Measurements from ENCODE around the gene SNRK.

SNRK gene

GRCh38 chr3:43304126-43304525 lies 17.8 kb downstream of the SNRK start:
- in situ Hi-C loops (cut with MboI; ENCODE audit: low sequenced_read_pairs): no loop called here

GRCh38 chr3:43307226-43307625 lies 20.9 kb downstream of the SNRK start:
- in situ Hi-C loops (cut with MboI; ENCODE audit: low sequenced_read_pairs): no loop called here

GRCh38 chr3:43307649-43308048 lies 21.3 kb downstream of the SNRK start:
- in situ Hi-C loops (cut with MboI; ENCODE audit: low sequenced_read_pairs): no loop called here

DNA sequence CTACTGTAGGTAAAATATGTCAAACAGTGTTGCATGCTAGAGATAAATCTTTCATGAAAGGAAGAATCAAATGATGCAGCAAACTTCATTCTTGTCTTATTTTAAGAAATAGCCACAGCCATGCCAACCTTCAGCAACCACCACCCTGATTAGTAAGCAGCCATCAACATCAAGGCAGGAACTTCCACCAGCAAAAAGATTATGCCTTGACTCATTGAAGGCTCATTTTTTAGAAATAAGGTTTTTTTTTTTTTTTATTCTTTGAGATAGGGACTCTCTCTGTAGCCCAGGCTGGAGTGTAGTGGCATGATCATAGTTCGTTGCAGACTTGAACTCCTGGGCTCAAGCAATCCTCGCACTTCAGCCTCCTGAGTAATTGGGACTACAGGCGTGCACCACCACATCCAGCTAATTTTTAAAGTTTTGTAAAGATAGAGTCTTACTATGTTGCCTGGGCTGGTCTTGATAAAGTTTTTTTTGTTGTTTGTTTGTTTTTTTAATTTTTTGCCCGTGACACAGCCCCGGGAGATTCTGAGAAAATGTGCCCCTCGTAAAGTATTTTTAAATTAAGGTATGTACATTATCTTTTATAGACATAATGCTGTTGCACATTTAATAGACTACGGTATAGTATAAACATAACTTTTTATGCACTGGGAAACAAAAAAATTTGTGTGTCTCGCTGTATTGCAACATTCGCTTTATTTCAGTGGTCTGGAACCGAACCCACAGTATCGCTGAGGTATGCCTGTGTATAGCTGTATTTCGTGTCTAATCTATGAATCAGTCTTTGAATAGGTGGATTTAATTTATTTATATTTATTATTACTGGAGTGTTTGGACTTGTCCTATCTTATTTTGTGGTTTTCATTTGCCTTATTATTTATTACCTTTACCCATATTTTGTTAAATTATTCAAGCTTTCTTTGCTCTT lies 23.3 kb downstream of the SNRK start:
- in situ Hi-C loops (cut with MboI; ENCODE audit: low sequenced_read_pairs): no loop called here

DNA sequence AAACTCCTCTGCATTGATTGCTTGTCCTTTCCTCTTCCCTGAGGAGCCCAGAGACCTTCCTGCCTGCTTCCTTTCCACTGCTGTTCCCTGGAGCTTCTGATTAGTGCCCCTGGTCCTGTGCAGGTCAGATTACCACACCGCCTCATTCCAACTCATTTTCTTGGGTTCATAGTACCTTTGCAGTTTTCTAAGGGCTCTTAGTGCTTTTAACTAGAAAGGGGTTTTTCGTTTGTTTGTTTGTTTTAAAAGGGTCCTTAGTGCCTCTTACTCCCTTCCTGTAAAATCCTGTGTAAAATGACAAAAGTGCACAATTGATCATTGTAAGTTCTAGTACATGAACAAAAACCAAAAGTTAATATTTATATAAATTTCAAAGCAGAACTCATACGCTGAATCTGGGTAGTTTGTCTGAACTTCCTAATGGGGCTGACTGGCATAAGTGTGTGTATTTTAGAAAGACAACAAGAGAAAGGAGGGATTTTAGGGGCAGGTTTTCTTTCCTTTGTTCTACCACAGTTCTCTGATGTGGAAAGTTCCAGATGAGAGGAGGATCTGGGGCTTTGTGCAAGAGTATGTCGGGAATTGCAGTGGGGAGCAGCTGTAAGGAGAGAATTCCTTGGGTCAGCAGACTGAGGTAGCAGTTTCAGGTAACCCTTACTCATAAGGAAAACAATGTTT lies 30.6 kb downstream of the SNRK start:
- in situ Hi-C loops (cut with MboI; ENCODE audit: low sequenced_read_pairs): no loop called here

DNA sequence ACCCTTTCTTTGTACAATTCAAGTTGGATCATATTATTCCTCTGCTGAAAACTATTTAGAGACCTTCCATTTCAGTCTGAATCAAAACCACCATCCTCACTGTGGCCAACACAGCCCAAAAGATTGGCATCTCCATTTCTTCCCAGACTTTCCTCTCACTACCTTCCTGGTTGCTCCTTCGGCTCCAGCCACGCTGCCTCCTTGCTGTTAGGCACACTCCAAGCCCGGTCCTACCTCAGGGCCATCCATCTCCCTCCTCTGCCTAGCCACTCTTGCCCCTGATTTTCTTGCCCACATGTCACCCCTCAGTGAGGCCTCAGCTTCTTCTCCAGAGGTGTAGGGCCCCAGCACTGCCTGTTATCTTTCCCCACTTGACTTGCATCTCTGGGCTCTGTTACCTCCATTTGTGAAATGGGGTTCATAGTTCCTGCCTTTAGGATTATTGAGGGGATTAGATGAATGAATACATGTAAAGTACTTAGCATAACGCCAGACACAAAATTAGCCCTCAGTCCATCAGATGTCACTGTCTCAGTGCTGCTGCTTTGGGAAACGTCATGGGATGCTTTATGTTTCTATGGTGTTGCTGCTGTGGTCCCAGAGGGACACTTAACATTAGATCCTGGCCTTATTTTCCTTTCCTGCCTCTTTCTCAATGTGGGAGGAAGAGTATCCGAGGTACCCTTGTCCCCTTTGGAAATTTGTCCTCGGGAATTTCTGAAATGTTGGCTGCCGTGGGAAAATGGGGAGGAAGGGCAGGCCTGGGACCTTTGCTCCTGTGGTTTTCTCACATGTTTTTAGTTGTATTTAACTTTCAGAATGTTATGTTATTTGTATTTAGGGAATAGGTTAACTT lies 31.3 kb downstream of the SNRK start:
- in situ Hi-C loops (cut with MboI; ENCODE audit: low sequenced_read_pairs): no loop called here

DNA sequence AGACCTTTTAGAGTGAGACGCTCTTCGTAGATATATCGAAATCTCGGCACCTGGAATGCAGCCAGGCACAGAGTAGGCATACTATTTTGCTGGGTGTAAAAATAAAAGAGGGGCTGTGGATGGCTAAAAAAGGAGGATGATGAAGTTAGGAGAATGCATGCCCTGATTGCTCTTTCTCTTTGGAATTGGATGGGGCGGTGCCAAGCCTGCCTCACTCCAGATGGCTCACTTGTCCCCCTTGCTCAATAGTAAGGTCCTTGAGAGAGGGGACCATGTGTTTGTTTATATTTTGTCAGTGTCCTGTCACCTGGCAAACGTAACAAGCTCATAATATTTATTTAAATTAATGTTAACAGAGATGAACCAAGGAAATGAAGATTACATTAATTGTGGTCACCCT lies 33.0 kb downstream of the SNRK start:
- in situ Hi-C loops (cut with MboI; ENCODE audit: low sequenced_read_pairs): no loop called here

DNA sequence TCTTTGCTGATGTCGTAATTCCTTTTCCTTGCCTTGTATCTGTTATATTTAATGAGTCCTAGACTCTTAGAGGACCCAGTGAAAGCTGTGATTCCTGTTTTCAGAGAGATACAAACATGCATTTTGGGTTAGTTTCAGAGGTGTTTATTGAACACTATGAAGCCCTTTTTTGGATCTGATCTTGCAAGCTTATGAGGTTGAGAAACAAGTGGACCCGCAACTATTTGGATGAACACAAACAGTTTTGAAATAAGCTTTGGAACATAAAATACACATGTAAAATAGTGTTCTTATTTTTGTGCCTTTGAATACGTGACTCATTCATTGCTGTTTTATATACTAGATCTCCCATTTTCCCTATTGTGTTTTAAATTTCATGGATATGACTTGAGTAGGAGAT lies 33.5 kb downstream of the SNRK start:
- in situ Hi-C loops (cut with MboI; ENCODE audit: low sequenced_read_pairs): no loop called here

GRCh38 chr3:43320288-43320687 lies 33.9 kb downstream of the SNRK start:
- in situ Hi-C loops (cut with MboI; ENCODE audit: low sequenced_read_pairs): no loop called here

DNA sequence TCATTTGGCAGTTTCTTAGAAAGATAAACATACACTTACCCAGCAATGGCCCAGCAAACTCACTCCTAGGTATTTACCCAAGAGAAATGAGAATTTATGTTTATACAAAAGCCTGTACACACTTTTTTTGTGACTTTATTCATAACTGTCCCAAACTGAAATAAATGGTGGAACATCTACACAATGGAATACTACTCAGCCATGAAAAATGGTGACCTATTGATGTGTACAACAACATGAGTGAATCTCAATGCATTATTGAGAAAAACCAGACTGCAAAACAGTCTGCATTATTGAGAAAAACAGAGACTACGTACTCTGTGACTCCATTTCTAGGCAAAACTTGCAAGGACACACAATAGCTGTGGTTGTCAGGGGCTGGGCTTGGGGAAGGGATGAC lies 37.2 kb downstream of the SNRK start:
- in situ Hi-C loops (cut with MboI; ENCODE audit: low sequenced_read_pairs): no loop called here

DNA sequence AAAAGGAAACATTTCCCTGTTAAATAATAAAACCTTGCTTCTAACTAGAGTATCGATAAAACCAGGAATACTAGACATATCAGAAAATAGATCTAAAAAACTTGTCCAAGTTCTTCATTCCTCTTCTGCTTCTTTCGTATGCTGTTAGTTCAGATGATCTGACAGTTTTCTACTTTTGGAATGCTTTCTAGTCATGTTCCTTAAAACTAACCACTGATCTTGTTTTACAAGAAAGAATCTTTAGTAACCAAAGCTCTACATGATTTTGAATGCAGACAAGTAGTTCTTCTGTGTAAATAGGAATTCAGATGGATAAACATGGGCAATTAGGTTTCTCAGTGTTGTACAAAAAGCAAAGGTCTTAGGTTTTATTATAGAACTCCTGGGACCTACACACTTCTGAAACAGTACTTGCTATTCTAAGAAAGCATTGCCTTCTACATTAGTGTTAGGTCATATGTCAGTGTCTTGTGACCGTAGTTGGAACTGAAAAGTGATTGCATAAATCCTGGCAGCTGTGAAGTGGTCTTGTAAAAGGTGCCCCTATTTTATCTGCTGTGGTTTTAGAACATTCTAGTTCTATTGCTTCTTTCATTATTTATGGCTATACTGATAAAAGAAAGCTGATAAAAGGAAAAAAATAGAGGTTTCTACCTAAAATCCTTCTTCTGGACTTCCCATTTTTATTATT lies 40.7 kb downstream of the SNRK start:
- in situ Hi-C loops (cut with MboI; ENCODE audit: low sequenced_read_pairs): no loop called here

- in situ Hi-C loops (cut with MboI; ENCODE audit: low sequenced_read_pairs): no loop called here
Measured at GRCh38 chr3:43327582-43327979, 41.2 kb downstream of the SNRK start.

- in situ Hi-C loops (cut with MboI; ENCODE audit: low sequenced_read_pairs): no loop called here
Measured at GRCh38 chr3:43328653-43329052, 42.3 kb downstream of the SNRK start.

DNA sequence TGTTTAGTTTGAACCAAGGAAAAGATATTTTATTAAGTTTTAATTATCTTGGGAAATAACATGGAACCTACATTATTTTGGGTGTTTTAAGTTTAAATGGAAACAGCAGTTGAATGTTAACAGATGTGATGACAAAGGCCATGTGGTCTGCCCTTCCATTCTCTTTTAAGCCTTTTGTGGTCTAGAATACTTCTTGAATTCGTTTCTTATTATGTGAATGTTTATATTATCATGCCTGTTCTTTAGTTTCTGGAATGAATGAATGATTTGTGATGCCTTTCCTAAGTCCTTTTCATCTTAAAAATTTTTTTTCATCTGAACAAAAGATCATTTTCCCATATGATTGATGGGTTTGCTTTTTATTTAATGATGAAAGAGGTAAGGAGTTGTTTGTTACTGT lies 44.6 kb downstream of the SNRK start:
- in situ Hi-C loops (cut with MboI; ENCODE audit: low sequenced_read_pairs): no loop called here

GRCh38 chr3:43331381-43331780 lies 45.0 kb downstream of the SNRK start:
- in situ Hi-C loops (cut with MboI; ENCODE audit: low sequenced_read_pairs): no loop called here

GRCh38 chr3:43334976-43335375 lies 48.6 kb downstream of the SNRK start:
- in situ Hi-C loops (cut with MboI; ENCODE audit: low sequenced_read_pairs): no loop called here

DNA sequence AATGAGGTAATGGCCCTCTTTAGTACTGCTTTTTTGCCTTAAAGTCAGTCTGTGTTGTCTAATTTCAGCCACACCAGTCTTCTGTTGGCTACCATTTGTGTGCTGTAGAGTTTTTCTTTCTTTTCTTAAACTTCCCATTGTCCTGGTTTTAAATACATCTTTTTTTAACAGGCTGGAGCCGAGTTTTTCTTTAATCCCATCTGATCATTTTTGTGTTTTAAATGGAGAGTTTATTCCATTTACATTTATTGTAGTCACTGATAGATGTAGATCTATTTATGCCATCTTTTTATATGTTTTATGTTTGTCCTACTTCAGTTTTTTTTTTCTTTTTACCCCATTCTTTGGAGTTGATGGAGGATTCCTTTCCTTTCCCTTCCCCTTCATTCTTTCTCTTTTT lies 49.5 kb downstream of the SNRK start:
- in situ Hi-C loops (cut with MboI; ENCODE audit: low sequenced_read_pairs): no loop called here

GRCh38 chr3:43338295-43338694 lies 52.0 kb downstream of the SNRK start:
- in situ Hi-C loops (cut with MboI; ENCODE audit: low sequenced_read_pairs): no loop called here

DNA sequence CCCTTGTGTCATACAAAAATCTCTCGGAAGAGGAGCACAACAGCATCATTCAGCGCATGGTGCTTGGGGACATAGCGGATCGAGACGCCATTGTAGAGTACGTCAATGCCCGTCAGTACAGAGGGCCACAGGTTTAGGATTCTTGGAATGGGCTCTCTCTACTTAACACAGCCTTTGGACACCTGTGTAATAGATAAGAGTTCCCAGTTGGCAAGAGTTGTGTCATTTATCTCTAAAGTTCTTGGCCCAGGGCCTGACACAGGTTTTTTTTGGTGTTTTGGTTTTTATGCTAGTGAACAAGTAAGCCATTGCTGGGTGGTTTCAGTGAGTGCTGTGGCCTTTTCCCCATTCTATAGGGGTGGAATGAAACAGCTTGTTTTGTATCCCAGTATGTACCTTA lies 54.1 kb downstream of the SNRK start:
- in situ Hi-C loops (cut with MboI; ENCODE audit: low sequenced_read_pairs): no loop called here

- in situ Hi-C loops (cut with MboI; ENCODE audit: low sequenced_read_pairs): no loop called here
Measured at GRCh38 chr3:43341788-43342187, 55.4 kb downstream of the SNRK start.

- in situ Hi-C loops (cut with MboI; ENCODE audit: low sequenced_read_pairs): no loop called here
Measured at GRCh38 chr3:43343185-43343584, 56.8 kb downstream of the SNRK start.
